Activated naive CD4-positive, alpha-beta T cell treated with anti-CD3 and anti-CD28 coated beads, Interleukin-2, amount 50 U/mL, for 72 hours (primary cell): Measurements from ENCODE around the gene GHRL. TPM values are rescaled to one million over a fixed set of nuclear protein-coding genes. Genes with fewer than 3 reads are reported as not detected.

Experiments used
- ATAC-seq, 2 donors: fragments of 150-1000 bp; cut with Tn5 transposase; 2 replicates each; pipeline ENCODE4 v1.10.0; 2021; ENCODE audit warnings: mild to moderate bottlenecking in 2 of 2, moderate library complexity in 2 of 2
- DNase-seq, 2 donors: peaks; one replicate each; pipeline ENCODE4 v3.0.0; 2021 to 2022; ENCODE audit warnings: low spot score in 2 of 2
- H3K27ac Mint-ChIP-seq, 2 donors: one replicate each; pipeline ENCODE4 v1.8.0; 2022; ENCODE audit warnings: mild to moderate bottlenecking in 2 of 2, mixed read lengths in 2 of 2
- H3K36me3 Mint-ChIP-seq, 2 donors: one replicate each; pipeline ENCODE4 v1.8.0; 2022; ENCODE audit warnings: mixed read lengths in 2 of 2
- H3K9me3 Mint-ChIP-seq, 2 donors: one replicate each; pipeline ENCODE4 v1.8.0; 2022; ENCODE audit warnings: mixed read lengths in 2 of 2
- total RNA-seq, 2 donors: library from RNA; stranded (reverse); gene quantifications; one replicate each; pipeline ENCODE4 v1.2.3, GENCODE V29; 2022

The GHRL gene
- not detected for total RNA-seq

- ATAC-seq (peak in 1 of 2 donors; percentile 56), DNase-seq (no peak)
- peak within 1 kb of the TSS; percentile 77 to 89 for H3K27ac Mint-ChIP-seq
- H3K36me3 Mint-ChIP-seq = peaks cover 7 to 14% of the 10 kb centered on the region in 2 donors
- no peaks in the 10 kb centered on the region for H3K9me3 Mint-ChIP-seq
Measured at GRCh38 chr3:10292505-10293419, at the start of gene GHRL. GHRL (minus strand) TSS chr3:10292947; CDS start chr3:10290180, 2,767 bp downstream.

GRCh38 chr3:10341901-10342398, 49.2 kb upstream of the GHRL start:
- no peaks in the 10 kb centered on the region for H3K36me3 Mint-ChIP-seq
- H3K9me3 Mint-ChIP-seq = no peaks in the 10 kb centered on the region
- no peak overlapping the region for H3K27ac Mint-ChIP-seq
- DNase-seq (no peak), ATAC-seq (no peak)

- no peak for DNase-seq
- ATAC-seq = no peak
- Mint-ChIP-seq H3K36me3 (no peaks in the 10 kb centered on the region), H3K9me3 (no peaks in the 10 kb centered on the region), H3K27ac (no peak overlapping the region)
Measured at GRCh38 chr3:10340476-10340875, 47.7 kb upstream of the GHRL start.

- DNase-seq (no peak), ATAC-seq (no peak)
- Mint-ChIP-seq H3K27ac (no peak overlapping the region), H3K36me3 (no peaks in the 10 kb centered on the region), H3K9me3 (no peaks in the 10 kb centered on the region)
Measured at GRCh38 chr3:10340046-10340445, 47.3 kb upstream of the GHRL start.

GRCh38 chr3:10339376-10339955, 46.7 kb upstream of the GHRL start:
- ATAC-seq (no peak), DNase-seq (no peak)
- Mint-ChIP-seq H3K9me3 (no peaks in the 10 kb centered on the region), H3K36me3 (no peaks in the 10 kb centered on the region), H3K27ac (no peak overlapping the region)

- H3K9me3 Mint-ChIP-seq = no peaks in the 10 kb centered on the region
- DNase-seq (no peak), ATAC-seq (no peak)
- H3K36me3 Mint-ChIP-seq = no peaks in the 10 kb centered on the region
- peak overlapping the region in 1 of 2 donors; percentile 79 for H3K27ac Mint-ChIP-seq
Measured at GRCh38 chr3:10338591-10339353, 46.0 kb upstream of the GHRL start.

GRCh38 chr3:10338164-10338470, 45.4 kb upstream of the GHRL start:
- Mint-ChIP-seq H3K9me3 (no peaks in the 10 kb centered on the region), H3K27ac (peak overlapping the region in 1 of 2 donors; percentile 79), H3K36me3 (no peaks in the 10 kb centered on the region)
- ATAC-seq (no peak), DNase-seq (no peak)

- ATAC-seq (no peak), DNase-seq (no peak)
- Mint-ChIP-seq H3K36me3 (no peaks in the 10 kb centered on the region), H3K27ac (no peak overlapping the region), H3K9me3 (no peaks in the 10 kb centered on the region)
Measured at GRCh38 chr3:10337323-10338163, 44.8 kb upstream of the GHRL start.

GRCh38 chr3:10336761-10337160, 44.0 kb upstream of the GHRL start:
- no peaks in the 10 kb centered on the region for H3K36me3 Mint-ChIP-seq
- ATAC-seq (no peak), DNase-seq (no peak)
- no peaks in the 10 kb centered on the region for H3K9me3 Mint-ChIP-seq
- no peak overlapping the region for H3K27ac Mint-ChIP-seq

- DNase-seq (no peak), ATAC-seq (no peak)
- no peaks in the 10 kb centered on the region for H3K36me3 Mint-ChIP-seq
- no peak overlapping the region for H3K27ac Mint-ChIP-seq
- no peaks in the 10 kb centered on the region for H3K9me3 Mint-ChIP-seq
Measured at GRCh38 chr3:10335871-10336622, 43.3 kb upstream of the GHRL start.

GRCh38 chr3:10335190-10335738, 42.5 kb upstream of the GHRL start:
- H3K9me3 Mint-ChIP-seq = no peaks in the 10 kb centered on the region
- no peak for ATAC-seq
- DNase-seq = no peak

GRCh38 chr3:10334459-10334858, 41.7 kb upstream of the GHRL start:
- Mint-ChIP-seq H3K9me3 (no peaks in the 10 kb centered on the region), H3K36me3 (no peaks in the 10 kb centered on the region), H3K27ac (peak overlapping the region in 1 of 2 donors; percentile 5)
- no peak for DNase-seq
- ATAC-seq = peak in 1 of 2 donors; percentile 45

More at GRCh38 chr3:10335190-10335738, 42.5 kb upstream of the GHRL start:
- H3K36me3 Mint-ChIP-seq = no peaks in the 10 kb centered on the region
- H3K27ac Mint-ChIP-seq = no peak overlapping the region

GRCh38 chr3:10334042-10334441, 41.3 kb upstream of the GHRL start:
- DNase-seq = no peak
- Mint-ChIP-seq H3K27ac (no peak overlapping the region), H3K9me3 (no peaks in the 10 kb centered on the region), H3K36me3 (no peaks in the 10 kb centered on the region)
- no peak for ATAC-seq

GRCh38 chr3:10333349-10333650, 40.6 kb upstream of the GHRL start:
- Mint-ChIP-seq H3K9me3 (no peaks in the 10 kb centered on the region), H3K36me3 (no peaks in the 10 kb centered on the region), H3K27ac (peak overlapping the region in 1 of 2 donors; percentile 34)
- ATAC-seq (no peak), DNase-seq (no peak)

- ATAC-seq (no peak), DNase-seq (no peak)
- no peak overlapping the region for H3K27ac Mint-ChIP-seq
- H3K9me3 Mint-ChIP-seq = no peaks in the 10 kb centered on the region
- H3K36me3 Mint-ChIP-seq = no peaks in the 10 kb centered on the region
Measured at GRCh38 chr3:10332481-10333348, 40.0 kb upstream of the GHRL start.
